Measurements from ENCODE around the gene GPRIN1.

GRCh38 chr5:176552332-176552869 lies 57.6 kb downstream of the GPRIN1 start:
- TF ChIP-seq CTCF (IDR thresholded peaks at IDR 0.05) (no peak), EP300 (IDR thresholded peaks at IDR 0.05) (no peak)
